ENCODE measurements around the gene IP6K2. TPM values are rescaled to one million over a fixed set of nuclear protein-coding genes. Genes with fewer than 3 reads are reported as not detected.

IP6K2 gene
- total RNA-seq, 1 donor from 2014 or later = 58.4 TPM

- H3K27ac Mint-ChIP-seq = no peak overlapping the region
- intact Hi-C loops (cut with micrococcal nuclease) = no loop called here
- H3K27me3 Mint-ChIP-seq = no peaks in the 10 kb centered on the region
- H3K4me3 Mint-ChIP-seq = no peak overlapping the region
- DNase-seq = no peak
- H3K9me3 Mint-ChIP-seq = no peaks in the 10 kb centered on the region
- peaks cover 8% of the 10 kb centered on the region for H3K36me3 Mint-ChIP-seq (ENCODE audit: low read depth)
- H3K4me1 Mint-ChIP-seq = peaks cover 2% of the 10 kb centered on the region
These were observed 74.4 kb downstream of the IP6K2 start for GRCh38 chr3:48642605-48643004.

DNA sequence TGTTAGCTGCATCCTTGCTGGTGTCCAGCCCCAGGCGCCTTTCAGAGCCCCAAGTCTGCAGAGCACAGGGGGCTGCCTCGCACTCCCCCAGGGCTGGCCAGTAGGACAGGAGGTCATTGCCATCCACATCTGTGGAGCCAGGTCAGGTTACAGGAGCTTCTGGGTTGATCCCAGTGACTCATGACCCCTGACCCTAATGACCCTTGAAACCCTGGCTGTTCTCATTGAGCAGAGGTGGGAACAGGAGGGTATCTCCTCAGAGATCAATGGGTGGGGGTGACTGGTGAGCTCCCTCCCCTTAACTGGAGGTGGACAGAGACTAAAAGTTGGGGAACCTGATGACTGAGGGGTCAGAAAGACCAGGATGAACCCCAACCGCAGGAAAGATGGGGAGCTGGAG is 75.6 kb downstream of the IP6K2 start:
- Mint-ChIP-seq H3K27me3 (no peaks in the 10 kb centered on the region), H3K4me3 (no peak overlapping the region), H3K4me1 (peaks cover 3% of the 10 kb centered on the region), H3K9me3 (no peaks in the 10 kb centered on the region), H3K27ac (no peak overlapping the region), H3K36me3 (ENCODE audit: low read depth) (peaks cover 5% of the 10 kb centered on the region)
- intact Hi-C loops (cut with micrococcal nuclease) = no loop called here
- no peak for DNase-seq

DNA sequence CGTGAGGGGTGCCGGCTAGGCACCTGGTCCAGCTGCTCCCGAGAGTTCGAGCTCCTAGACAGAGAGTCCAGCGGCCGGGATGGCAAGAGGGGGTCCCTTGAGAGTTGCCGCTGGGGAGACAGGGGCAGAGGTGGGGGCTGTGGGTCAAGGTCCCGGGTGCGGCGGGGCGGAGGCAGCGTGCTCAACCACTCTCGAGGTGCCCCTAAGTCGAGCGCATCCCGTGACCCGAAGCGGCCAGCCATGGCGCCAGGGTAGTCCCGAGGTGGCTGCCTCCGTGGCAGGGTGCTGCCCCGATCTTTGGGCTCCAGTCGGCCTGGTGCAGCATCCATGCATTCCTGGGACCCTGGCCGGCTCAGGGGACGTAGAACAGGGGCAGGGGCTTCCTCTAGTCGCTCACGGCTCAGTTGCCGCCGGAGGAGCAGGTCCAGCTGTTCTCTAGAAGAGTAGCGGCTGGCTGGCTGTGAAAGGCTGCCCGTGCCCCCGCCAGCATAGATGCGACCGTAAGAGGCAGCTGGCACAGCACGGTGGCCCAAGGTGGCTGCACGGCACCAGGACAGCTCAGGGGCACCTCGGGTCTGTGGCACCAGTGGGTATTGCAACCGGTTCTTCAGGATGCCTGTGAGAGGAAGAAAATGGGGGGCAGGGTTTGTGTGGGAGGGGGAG is 76.9 kb downstream of the IP6K2 start:
- H3K9me3 Mint-ChIP-seq = no peaks in the 10 kb centered on the region
- DNase-seq = no peak
- no peak overlapping the region for H3K27ac Mint-ChIP-seq
- H3K4me1 Mint-ChIP-seq = peaks cover 7% of the 10 kb centered on the region
- H3K36me3 Mint-ChIP-seq (ENCODE audit: low read depth) = peaks cover 5% of the 10 kb centered on the region
- H3K4me3 Mint-ChIP-seq = no peak overlapping the region
- intact Hi-C loops (cut with micrococcal nuclease) = loop anchor here (10.0 kb wide), 1 partner anchor 335 kb away; the partner anchor contains the start of gene NME6
- H3K27me3 Mint-ChIP-seq = no peaks in the 10 kb centered on the region

Other genes starting within 250 kb of the IP6K2 start
- 79.1 and 84.9 TPM in 2 replicates for gene SHISA5, start 213.0 kb downstream of the IP6K2 start, total RNA-seq
- 38.2 and 44.0 TPM in 2 replicates for gene PFKFB4, start 160.4 kb downstream of the IP6K2 start, total RNA-seq
- gene UCN2, start 153.4 kb downstream of the IP6K2 start, total RNA-seq = not detected in 2 replicates
- gene COL7A1, start 121.9 kb downstream of the IP6K2 start, total RNA-seq = 0.56 and 0.62 TPM in 2 replicates
- 224 and 235 TPM in 2 replicates for gene UQCRC1, start 107.6 kb downstream of the IP6K2 start, total RNA-seq
- gene TMEM89, start 95.5 kb downstream of the IP6K2 start, total RNA-seq = 0.64 and 0.89 TPM in 2 replicates
- gene SLC26A6, start 81.8 kb downstream of the IP6K2 start, total RNA-seq = 57.2 and 58.2 TPM in 2 replicates
- 14.5 and 15.2 TPM in 2 replicates for gene CELSR3, start 54.3 kb downstream of the IP6K2 start, total RNA-seq
- 53.1 and 54.1 TPM in 2 replicates for gene NCKIPSD, start 31.3 kb downstream of the IP6K2 start, total RNA-seq
- gene PRKAR2A, start 130.7 kb upstream of the IP6K2 start, total RNA-seq = 31.9 and 39.4 TPM in 2 replicates
- gene SLC25A20, start 181.7 kb upstream of the IP6K2 start, total RNA-seq = 13.8 and 15.6 TPM in 2 replicates
- 157 TPM in 2 replicates for gene ARIH2, start 201.6 kb upstream of the IP6K2 start, total RNA-seq